Activated naive CD4-positive, alpha-beta T cell treated with Interleukin-2 at 50 U/mL for 16 hours (primary cell): ENCODE measurements around the gene C2orf69.
"Not testable (repeated sequence)": the region's sequence is repeated elsewhere in the genome, so short reads cannot be mapped to it uniquely, and the experiment has no call there.

Source experiments
- DNase-seq: peaks from one replicate; pipeline ENCODE4 v3.0.0-alpha.2; 2020

Gene C2orf69, protein sequence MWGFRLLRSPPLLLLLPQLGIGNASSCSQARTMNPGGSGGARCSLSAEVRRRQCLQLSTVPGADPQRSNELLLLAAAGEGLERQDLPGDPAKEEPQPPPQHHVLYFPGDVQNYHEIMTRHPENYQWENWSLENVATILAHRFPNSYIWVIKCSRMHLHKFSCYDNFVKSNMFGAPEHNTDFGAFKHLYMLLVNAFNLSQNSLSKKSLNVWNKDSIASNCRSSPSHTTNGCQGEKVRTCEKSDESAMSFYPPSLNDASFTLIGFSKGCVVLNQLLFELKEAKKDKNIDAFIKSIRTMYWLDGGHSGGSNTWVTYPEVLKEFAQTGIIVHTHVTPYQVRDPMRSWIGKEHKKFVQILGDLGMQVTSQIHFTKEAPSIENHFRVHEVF

DNA sequence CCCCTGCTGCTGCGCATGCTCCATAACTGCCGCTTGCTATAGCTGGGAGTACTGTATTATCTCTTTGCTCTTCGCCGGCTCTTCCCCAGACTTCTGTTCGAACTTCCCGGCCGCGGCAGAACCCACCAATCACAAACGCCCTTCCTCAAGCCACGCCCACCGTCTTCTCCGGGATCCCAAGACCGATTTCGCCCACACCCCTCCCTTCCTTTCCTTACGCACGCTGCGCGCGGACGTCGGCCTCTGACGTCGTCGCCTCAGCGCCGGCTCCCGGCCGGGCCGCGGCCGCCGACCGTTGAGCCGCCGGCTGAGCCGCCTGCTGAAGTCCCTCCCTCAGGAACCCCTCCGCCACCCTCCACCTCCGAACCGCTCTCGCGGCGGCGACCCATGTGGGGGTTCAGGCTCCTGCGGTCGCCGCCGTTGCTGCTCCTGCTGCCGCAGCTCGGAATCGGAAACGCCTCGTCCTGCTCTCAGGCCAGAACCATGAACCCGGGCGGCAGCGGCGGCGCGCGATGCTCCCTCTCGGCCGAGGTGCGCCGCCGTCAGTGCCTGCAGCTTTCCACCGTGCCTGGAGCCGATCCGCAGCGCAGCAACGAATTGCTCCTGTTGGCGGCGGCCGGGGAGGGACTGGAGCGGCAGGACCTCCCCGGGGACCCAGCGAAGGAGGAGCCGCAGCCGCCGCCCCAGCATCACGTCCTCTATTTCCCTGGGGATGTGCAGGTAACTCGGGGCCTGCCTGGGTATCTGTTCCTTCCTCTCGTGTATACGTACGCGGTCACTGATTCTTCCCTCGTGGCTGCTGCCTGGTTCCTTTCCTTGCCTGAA is at the start of gene C2orf69:
Gene C2orf69 (plus strand): TSS at position 242 of the 825 bp plus-strand sequence. CDS start 146 bp downstream, at position 388.
- peak; percentile 93 for DNase-seq

DNA sequence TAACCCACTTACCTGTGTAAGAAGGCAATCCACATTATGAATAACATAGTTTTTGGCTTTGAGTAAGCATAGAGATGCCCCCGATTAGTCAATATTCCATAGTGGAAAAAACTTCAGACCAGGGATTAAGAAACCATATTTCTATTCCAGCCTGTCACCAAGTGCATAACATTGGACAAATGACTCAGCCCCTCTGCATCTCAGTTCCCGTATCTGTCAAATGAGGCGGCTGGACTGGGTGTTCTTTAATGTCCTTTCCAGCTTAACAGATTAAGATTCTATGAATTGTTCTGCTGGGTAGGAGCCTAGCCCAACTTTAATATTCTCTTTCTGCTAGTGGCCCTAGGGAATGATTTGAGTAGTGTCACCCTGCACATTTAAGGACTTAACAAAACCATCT is 48.3 kb upstream of the C2orf69 start:
- DNase-seq: no peak

DNA sequence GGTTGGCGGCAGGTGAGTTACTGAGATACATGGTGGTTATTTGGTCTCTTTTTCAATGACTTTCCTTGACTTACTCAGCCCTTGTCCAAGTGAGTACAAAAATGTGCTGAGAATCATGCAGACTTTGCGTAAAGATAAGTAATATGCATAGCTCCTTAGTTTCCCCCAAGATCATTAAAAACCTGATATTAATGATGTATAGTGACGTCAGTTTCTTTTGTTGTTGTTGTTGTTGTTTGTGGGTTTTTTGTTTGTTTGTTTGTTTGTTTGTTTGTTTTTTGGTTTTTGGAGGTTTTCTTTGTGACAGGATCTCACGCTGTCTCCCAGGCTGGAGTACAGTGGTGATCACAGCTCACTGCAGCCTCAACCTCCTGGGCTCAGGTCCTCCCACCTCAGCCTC is 45.2 kb upstream of the C2orf69 start:
- DNase-seq: no peak

DNA sequence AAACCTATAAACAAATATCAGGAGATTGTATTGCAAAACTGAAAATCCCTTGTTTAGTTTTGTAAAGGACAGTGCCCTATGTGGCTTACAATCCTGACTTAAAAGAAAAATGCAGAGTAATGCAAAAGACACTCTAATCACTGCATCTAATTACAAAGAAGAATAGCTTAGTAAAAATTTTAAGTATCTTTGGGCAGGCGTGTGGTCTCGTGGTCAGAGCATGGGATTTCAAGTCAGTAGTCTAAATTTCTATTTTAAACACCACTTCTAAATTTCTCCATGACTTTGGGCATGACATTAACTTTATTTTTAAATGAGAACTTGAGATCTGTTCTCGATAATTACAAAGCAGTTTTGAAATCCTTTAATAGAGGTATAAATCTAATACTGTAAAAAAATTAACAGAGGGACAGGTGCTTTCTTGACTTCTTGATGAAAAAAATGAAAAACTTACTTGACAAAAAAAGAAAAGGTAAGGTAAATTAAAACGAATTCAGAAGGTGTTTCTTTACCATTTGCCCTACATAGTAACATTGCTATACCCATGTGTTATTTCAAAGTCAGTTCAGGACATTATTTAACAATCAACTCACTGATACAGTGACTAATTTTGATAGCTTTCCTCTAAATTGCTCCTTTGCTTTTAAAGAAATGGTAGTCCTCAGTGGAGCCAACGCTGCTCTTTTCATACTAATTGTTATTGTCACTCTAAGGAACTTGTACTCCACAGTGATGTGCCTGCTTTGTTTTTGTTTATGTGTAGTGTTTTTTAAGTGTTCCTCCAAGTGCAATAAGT is 42.5 kb upstream of the C2orf69 start:
- no peak for DNase-seq

DNA sequence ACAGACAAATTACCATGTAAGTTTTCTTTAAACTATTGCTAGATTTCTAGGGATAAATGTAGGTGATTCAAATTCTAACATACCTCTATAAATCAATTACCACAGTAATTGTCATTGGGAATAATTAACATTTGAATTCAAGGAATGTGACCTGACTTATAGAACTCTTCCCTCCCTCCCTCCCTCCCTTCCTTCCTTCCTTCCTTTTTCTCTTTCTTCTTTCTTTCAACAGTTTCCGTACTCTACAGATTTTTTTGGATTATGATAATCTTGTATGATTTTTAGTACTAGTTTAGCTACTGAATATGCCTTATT is 41.9 kb upstream of the C2orf69 start:
- DNase-seq: no peak

DNA sequence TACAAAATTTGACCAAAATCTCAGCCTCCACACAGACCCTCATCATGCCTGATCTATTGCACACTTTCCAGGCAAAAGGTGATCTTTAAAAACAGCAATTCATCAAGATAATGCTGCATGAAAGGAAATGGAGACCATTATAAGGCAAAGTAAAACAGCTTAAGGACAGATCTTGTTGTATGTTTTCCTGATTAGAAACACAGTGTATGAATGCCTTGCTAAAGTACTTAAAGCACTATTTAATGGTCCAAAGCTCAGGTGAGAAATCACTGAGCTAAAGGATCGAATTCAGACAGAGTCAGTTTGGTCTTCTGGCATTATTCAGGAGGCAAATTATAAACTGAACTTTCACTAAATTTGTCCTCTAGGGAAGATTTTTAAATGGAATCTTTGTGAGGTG is 41.4 kb upstream of the C2orf69 start:
- DNase-seq: no peak

DNA sequence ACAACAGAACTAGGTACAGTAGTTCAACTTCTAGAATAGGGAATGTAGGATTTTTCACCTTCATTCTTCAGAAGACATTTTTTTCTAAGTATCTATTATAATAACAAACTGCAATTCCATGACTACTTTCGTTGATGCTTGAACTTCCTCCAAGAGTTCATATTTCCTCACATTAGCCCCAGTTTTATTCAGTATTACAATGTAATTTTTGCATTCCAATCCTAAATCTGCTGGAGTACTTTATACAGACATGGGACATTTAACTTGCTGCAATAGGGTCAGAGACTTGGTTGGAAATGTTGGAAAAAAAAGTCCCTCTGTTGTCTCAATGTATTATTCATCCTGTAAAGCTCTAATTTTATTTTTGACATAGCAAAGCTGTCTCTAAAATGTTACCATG is 40.5 kb upstream of the C2orf69 start:
- no peak for DNase-seq

DNA sequence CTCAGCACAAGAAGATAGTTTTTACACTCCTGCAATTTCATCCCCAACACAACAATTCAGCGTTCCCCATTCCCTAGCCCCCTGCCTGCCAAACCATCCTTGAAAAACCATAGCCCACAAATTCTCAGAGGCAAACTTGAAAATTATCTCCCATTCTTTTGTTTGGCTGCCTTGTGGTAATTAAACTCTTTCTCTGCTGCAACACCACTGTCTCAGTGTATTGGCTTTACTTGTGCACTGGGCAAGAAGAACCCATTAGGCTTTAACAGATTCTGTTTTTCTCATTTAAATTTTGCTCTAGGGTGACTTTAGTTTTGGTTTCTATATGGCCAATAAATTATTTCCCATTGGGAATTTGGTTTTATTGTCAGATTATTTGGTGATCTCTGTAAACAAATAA is 36.9 kb upstream of the C2orf69 start:
- DNase-seq: no peak

DNA sequence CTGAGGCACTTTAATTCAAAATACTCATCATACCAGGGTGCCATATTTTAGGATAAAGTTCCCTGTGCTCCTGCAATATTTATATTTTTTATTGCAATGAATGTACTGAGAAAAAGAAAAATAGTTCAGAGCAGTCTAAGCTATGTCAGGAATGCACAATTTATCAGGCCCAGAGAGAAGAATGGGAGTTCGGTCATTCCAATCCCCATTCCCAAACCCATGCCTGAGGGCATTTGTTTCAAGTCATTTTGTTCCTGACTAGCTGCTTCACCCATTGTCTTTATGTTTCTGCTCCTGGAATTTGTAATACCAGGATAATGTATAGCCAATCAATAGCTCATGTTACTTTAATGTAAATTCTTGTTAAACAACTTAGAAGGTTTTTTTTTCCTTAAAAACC is 35.7 kb upstream of the C2orf69 start:
- DNase-seq: no peak

DNA sequence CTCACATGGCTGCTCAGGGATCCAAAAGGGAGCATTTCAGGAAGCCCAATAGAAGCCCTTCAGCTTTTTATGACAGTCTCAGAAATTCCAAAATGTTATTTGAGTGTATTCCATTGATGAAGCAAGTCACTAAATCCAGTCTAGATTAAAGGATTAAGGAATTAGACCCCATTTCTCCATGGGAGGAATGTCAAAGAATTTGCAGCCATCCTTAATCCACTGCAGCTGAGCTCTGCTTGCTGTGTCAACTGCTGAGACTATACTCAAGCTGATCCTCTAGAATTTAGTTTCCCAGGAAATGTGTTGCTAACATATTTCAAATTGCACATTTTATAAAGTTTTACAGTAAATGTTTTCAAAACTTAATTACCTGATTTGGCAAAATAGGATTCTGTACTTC is 28.4 kb upstream of the C2orf69 start:
- no peak for DNase-seq

DNA sequence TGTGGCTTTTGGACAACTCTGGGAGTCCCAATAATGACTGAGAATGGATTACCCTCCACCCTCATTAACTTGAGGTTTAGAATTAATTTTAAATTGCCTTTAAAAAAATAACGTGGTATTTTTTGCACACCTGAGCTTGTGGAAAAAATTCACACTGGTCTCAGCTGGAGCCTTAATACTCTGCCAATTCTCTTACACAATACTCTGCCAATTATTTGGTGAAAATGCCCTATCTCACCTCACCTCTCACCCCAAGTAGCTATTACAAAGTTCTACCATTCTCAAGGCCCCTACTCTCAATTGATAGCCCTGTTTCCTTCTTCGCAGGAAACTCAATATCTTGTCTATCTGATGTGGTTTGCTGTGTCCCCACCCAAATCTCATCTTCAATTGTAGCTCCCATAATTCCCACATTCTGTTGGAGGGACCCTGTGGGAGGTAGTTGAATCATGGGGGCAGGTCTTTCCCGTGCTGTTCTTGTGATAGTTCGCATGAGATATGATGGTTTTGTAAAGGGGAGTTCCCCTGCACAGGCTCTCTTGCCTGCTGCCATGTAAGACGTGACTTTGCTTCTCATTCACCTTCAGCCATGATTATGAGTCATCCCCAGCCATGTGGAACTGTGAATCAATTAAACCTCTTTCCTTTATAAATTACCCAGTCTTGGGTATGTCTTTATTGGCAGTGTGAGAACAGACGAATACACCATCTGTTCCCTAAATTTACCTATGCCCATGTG is 27.4 kb upstream of the C2orf69 start:
- no peak for DNase-seq

DNA sequence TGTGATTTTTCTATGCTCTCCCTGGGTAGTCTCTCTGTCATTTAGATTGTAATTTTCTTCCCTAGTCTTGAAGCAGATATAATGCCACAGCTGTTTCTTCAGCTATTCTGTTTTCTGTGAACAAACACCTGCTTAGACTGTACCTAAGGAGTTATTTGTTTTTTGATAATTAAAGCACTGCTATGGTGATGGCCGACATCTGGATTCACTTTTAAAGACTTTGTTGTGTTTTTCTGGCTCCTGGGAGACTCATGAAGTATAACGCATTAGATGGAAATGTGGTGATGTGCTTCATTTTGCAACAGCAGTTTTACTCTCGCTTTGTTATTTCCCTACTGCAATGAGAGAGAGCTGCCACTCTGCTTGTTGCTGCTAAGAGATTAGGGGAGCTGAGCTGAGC is 15.7 kb upstream of the C2orf69 start:
- no peak for DNase-seq

DNA sequence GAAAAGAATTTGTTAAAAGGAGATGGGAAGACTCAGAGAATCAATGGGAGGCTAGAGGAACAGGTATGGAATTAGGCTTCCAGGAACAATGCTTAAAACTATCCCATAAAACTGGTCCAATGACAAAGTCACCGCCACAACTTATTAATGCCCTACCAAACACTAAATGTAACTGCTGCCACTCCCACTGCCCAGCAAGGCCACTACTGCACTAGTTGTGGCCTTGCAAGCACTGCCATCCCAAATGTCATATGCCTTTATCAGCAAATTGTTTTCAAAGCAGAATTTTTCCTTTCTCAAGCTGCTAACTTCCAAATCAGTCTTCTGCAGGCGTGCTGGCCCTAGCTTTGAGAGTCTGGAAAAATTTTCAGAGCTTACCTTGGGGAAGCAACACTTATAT is 14.5 kb upstream of the C2orf69 start:
- DNase-seq: no peak

DNA sequence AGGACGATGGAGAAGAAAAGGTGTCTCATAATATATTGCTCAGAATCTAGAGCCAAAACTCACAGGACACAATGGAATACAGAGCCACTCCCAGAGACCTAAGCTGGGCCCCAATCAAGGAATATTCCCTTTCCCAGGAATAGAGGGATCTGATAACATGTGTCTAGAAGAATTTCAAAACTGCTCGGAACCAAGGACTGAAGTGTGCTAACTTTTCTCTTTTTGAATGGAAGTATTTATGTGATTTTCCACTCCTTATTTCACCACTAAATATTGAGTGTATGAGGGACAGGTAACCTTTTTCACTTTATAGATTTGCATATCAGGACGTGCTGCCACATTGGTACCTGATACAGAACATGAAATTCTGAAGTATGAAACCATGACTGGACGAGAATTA is 9.2 kb upstream of the C2orf69 start:
- no peak for DNase-seq

DNA sequence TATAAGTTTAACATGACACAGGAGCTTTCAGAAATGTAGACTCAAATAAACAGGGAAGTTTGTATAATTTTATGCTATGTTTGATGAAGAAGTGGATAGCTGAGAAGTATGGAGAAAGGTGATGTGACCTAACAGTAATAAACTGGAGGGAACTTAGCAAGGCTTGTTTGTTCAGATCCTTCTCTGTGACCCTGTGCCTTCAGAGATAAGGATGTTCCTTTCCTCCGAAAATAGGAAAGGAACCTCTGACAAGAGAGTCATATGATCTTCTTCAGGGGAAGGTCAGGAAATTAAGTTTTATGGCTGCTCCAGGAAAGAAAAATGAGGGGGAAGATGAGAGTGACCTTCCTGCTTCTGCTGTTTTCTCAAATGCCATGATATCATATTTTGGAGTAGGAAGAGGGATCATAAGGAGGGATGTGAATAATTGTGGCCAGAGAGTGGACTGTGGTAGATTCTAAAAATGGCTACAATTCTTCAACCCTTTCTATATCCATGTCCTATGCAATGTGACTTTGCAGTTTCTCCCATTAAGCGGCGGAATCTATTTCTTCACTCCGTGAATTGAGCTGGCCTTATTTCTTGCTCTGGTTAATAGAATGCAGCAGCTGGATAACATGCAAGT is 8.5 kb upstream of the C2orf69 start:
- no peak for DNase-seq

DNA sequence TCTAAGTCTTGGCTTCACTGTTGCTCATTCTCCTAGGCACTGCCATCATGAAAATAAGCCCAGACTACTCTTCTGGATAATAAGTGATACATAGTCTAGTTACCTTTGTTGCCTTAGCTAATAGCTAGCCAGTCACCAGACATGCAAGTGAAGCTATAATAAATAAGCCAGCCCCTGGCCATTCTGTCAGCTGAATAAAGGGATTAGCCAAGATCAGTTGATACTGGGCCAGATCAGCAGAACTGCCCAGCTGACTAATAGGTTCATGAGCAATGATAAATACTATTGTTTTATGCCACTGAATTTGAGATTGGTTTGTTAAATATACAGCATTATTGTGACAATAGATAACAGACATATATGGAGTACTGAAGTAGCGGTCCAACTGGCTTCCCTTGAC is 8.0 kb upstream of the C2orf69 start:
- DNase-seq: no peak

DNA sequence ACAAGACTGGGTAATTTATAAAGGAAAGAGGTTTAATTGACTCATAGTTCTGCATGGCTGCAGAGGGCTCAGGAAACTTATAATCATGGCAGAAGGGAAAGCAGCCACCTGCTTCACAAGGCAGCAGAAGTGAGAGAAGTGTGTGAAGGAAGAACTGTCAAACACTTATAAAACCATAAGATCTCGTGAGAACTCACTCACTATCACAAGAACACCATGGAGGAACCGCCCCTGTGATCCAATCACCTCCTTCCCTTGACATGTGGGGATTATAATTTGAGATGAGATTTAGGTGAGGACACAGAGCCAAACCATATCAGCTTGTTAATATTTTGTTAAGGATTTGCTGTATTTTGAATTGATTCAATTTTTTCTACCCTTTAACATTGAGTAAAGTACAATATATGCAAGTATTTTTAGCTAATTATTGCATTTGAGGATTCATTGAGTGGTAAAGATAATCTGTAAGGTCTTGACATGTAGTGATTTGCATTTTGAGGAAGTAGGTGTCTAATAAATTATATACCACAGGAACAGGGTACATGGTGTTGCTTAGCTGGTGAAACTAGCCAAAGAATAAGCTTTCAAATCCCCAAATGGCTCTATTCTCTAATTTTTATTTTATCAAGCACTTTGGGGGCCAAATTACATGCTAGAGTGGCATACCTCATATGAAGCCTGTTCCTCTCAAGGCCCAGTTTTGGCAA is 3.9 kb upstream of the C2orf69 start:
- DNase-seq: no peak

DNA sequence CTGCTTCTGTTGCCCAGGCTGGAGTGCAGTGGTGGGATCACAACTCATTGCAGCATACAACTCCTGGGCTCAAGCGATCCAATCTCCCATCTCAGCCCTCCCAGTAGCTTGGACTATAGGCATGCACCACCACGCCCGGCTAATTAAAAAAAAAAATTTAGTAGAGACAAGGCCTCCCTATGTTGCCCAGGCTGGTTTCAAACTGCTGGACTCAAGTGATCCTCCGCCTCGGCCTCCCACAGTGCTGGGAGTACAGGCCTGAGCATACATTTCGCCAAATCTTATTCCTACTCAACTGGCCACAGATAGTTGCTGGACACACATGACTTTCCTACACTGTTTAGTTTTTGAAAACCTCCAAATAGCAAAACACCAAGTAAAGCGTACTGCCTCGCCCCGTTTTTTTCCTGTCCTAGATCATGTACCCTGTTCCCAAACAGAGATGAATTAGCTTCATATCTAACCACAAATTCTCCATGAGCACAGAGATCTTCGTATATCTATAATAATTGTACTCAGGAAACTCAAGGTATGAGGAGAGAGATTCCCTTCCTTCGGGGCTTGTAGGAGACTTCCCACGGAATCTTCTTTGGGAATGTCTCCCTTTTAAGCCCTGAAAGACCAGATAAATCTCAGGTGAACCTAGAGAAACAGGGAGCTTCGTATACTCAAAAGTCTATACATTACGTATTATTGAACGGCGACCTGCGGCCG is 598 bp upstream of the C2orf69 start:
- no peak for DNase-seq

DNA sequence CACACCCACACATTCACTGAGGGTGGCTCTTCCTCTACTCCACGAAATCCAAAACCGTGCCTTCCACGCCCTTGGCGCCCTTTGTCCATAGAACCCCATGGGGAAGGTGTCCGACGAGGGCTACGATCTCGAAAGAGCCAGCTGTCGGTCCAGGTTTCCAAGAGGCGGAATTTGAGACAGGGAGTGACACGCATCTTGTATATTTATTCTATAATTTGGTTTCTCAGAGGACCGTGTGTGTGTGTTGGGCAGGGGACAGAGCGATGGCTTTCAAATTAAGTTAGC is 726 bp downstream of the C2orf69 start:
- DNase-seq: no peak

DNA sequence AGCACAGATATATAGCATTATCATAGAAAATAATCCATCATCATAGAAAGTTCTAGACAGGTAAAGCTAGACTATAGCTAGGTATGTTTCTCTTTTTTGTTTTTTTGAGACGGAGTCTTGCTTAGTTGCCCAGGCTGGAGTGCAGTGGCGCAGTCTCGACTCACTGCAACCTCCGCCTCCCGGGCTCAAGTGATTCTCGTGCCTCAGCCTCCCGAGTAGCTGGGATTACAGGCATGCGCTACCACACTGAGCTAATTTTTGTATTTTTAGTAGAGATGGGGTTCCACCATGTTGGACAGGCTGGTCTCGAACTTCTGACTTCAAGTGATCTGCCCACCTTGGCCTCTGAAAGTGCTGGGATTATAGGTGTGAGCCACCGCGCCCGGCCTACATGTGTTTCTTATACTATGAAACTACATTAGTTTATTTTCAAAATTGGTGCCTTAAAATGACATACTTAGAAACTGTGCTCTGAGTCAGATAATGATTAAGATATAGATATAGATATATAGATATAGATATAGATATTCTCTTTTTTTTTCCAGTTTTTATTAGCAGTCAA is 1.5 kb downstream of the C2orf69 start:
- not testable (repeated sequence) for DNase-seq

DNA sequence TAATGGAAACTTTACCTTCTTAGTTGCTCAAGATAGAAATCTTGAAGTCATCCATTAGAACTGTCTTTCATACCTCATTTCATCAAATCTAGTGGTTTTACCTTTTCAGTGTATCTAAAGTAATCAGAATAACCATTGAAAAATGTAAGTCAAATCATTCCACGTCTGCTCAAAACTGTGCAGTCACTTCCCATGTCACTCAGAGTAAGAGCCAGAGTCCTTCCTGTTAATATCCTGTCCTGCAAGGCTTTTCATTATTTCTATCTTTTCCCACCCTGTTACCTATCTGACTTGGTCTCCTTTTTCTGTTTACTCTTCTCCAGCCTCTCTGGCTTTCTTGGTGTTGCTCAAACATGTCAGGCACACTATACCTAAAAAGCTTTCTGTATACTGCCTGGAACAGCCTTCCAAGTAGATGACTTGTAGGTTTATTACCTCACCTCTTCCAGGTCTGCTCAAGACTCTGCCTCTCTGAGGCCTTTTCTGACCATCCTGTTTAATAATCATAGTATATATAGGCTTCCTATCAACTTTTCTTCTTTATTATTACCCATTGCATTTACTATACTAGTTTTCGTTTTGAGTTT is 3.4 kb downstream of the C2orf69 start:
- DNase-seq: no peak
